Astrocyte of the spinal cord (primary cell): ENCODE results near the gene GRAMD1C.

Experiments
- DNase-seq: peaks from one replicate; pipeline ENCODE4 v3.0.0; 2011; ENCODE audit warnings: low read depth, low spot score
- H3K4me3 ChIP-seq: 2 replicates; pipeline ENCODE4 v1.5.1; 2011; ENCODE audit warnings: low read depth, mild to moderate bottlenecking, low read length, moderate library complexity
- in situ Hi-C: cut with HindIII; loops from 2 replicates; pipeline ENCODE4 v1.10.0; 2017; ENCODE audit warnings: low sequenced_read_pairs
- TF ChIP-seq, protein P1 (sequence below): IDR thresholded peaks from 2 replicates; pipeline ENCODE4 v1.5.1; 2012; ENCODE audit warnings: low read depth, mild to moderate bottlenecking, low read length, inconsistent platforms

GRAMD1C gene

DNA sequence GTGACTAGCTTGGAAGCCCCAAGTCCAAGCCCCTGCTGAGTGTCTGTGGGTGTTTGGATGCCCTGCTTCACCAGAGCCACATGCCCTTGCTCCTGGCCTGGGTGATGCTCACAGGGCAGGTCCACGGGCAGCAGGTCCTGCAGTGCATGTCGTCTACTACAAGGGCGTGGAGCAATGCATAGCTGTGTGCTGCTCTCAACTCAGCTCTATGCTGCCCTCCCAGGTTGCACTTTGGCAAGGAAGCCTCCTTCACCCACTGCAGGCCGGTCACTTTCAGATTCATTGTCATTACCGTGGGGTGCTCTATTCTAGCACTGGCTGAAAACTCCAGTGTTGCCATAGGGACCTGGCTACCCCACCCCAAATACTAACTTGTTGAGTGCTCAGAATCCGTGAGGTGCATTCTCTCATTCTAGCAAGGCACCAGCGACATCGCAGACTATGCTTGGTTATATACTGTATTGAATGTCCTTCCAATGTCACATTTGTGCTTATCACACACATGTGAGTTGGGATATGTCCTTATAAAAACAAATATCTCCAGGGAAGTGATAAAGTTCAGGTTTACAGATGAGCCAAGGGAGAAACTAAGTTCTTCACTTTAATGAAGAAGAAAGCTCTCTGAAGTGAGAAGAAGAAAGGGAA lies 51.8 kb downstream of the GRAMD1C start:
- no peak overlapping the region for H3K4me3 ChIP-seq
- no peak for DNase-seq
- TF ChIP-seq, protein P1, sequence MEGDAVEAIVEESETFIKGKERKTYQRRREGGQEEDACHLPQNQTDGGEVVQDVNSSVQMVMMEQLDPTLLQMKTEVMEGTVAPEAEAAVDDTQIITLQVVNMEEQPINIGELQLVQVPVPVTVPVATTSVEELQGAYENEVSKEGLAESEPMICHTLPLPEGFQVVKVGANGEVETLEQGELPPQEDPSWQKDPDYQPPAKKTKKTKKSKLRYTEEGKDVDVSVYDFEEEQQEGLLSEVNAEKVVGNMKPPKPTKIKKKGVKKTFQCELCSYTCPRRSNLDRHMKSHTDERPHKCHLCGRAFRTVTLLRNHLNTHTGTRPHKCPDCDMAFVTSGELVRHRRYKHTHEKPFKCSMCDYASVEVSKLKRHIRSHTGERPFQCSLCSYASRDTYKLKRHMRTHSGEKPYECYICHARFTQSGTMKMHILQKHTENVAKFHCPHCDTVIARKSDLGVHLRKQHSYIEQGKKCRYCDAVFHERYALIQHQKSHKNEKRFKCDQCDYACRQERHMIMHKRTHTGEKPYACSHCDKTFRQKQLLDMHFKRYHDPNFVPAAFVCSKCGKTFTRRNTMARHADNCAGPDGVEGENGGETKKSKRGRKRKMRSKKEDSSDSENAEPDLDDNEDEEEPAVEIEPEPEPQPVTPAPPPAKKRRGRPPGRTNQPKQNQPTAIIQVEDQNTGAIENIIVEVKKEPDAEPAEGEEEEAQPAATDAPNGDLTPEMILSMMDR = no peak
- in situ Hi-C loops = no loop called here

DNA sequence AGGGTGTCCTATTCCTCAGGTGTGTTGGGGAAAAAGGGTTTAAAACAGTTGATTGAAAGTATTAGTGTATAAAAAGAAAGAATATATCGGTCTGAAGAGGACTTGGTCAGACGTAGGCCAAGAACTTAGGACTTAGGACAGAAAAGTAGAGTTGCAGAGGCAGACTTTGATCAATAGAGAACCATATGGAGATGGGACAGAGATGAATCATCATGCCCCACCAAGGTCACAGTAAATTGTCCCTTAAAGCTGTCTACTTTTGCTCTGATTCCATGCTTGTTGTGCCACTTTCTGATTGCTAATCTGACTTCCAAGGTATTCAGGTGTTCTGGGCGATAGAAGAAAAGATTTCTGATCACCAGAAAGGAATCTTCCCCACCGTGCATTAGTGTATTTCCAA lies 56.3 kb downstream of the GRAMD1C start:
- no peak overlapping the region for H3K4me3 ChIP-seq
- DNase-seq = no peak
- in situ Hi-C loops = no loop called here
- TF ChIP-seq, protein P1 = no peak

DNA sequence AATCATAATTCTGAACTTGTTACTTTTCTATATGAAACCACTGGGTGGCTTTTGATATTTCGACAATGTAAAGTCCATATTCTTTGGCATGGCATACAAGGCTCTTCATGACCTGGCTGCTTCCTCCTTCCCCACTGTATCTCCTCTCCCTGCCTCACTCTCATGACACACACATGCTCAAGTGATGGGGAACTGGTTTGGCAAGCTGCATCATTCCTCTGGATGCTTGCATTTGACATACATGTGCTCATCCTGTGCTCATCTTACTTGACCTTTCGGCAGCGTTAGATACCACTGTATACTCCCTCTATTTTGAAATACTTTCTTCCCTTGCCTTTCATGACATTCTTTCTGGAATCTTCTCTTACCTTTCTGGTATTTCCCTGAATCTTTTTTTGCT lies 57.4 kb downstream of the GRAMD1C start:
- in situ Hi-C loops = no loop called here
- H3K4me3 ChIP-seq = no peak overlapping the region
- TF ChIP-seq, protein P1 = no peak
- DNase-seq = no peak

DNA sequence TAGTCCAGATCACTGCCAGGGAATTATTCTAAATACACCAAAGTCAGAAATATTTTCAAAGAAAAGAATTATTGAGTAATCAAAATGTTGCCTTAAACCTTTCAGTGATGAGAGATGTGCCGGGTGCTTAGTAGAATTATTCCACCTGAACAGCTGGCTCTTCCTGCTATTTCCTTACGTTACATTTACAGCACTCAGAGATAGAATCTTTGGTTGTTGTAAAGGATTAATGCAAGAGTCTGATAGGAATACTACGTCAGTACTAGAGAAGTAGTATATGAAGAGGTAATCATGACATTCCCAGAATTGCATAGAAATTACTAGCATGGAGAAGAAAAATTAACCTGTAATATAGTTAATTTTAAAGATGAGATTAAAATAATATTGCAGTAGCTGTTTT lies 58.3 kb downstream of the GRAMD1C start:
- DNase-seq = no peak
- H3K4me3 ChIP-seq = no peak overlapping the region
- in situ Hi-C loops = no loop called here
- TF ChIP-seq, protein P1 = no peak

DNA sequence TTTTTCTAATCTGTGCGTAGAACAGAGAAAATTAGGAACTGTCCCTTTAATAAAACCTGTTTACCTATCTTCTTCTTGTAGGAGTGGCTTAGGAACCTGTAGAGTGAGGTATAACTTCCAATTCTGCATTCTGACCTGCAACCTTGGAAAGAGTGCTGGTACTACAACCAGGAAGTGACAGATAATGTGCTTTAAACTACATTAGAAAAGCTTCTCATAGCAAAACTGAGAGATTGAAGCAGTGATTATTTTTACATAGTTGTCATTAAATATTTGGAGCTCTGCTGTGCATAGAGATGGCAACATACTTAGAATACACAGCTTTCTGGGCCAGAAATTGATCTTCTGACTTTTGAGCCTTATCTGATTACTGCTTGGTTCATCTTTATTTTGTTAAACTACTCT lies 58.8 kb downstream of the GRAMD1C start:
- TF ChIP-seq, protein P1 = no peak
- H3K4me3 ChIP-seq = no peak overlapping the region
- DNase-seq = no peak

DNA sequence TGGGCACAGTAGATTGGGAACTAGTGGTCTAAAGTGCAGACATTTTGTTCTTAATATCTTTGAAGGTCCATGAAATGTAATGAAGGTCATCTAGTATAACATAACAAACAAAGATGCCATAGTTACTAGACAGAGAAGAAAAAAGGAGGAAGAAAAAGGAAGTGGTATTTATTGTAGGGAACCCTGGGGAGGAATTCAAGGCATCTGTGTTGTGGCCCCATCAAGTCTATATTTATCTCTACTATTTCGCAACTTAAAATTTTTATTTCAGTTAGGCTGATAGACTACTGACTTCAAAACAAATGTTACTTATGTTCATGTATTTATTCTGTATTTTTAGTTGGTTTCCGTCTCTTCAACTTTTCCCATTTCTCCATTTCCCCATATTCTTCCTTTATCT lies 60.3 kb downstream of the GRAMD1C start:
- peak; percentile 16 for DNase-seq
- in situ Hi-C loops = no loop called here
- no peak overlapping the region for H3K4me3 ChIP-seq
- TF ChIP-seq, protein P1 = no peak

More for the DNA sequence above, 58.8 kb downstream of the GRAMD1C start:
- in situ Hi-C loops = no loop called here
